NCI-H345 treated with DMSO at 0.1 percent for 48 hours (cell line): ENCODE data around the gene TMEM184B.
"Not testable (repeated sequence)": the region's sequence is repeated elsewhere in the genome, so short reads cannot be mapped to it uniquely, and the experiment has no call there.

Experiments
- DNase-seq: peaks from one replicate; lab custom pipeline; 2025; ENCODE audit not compliant: unreplicated experiment; lab: John Stamatoyannopoulos, UW

The TMEM184B gene

DNA sequence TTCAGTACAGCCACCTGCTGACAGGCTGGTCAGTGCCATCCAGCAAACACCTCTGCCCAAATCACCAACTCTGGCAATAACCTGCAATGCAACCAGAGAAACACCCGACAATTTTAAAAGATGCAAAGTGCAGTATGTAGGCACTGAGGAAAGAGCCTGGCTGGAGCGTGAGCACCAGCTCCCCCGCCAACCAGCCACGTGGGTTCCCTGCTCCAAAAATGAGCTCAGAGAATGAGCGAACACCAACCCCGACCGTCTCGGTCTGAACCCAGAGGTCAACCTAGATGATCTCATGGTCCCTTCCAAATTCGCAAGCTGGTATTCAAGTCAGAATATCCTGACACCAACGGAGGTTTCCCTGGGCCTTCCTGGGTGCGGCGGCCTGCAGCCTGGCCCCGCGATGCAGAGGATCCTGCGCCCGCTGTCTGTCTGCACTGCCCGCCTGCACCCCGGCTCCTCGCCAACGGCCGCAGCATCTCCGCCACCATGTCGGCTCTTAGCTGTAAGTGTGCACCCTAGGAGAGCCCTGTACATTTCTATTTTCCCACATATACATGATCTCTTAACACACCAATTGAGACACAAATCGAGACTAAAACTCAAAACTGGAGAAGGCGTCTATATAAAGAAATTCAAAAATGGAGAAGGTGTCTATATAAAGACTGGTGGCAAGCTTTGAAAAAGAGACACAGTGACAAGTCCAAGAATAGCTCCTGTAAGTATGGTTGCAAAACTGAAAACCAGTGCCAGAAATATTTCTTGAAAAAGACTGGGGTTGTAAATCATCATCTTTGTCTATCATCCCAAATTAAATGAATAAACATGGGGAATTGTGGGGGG, 22.8 kb downstream of the TMEM184B start:
- no peak for DNase-seq

DNA sequence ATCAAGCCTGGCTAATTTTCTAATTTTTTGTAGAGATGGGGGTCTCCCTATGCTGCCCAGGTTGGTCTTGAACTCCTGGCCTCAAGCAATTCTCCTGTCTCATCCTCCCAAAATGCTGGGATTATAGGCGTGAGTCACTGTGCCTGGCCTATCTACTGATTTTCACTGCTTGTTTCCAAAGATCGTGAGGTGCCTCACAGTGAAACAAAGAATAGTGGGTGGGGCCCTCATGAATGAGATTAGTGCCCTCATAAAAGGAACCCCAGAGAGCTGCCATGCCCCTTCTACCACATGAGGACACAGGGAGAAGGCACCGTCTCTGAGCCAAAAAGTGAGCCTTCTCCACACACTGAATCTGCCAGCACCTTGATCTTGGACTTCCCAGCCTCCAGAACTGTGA, 23.5 kb downstream of the TMEM184B start:
- no peak for DNase-seq

GRCh38 chr22:38248280-38248679, 24.5 kb downstream of the TMEM184B start:
- no peak for DNase-seq

- no peak for DNase-seq
Observed at GRCh38 chr22:38247713-38248112, 25.1 kb downstream of the TMEM184B start.

DNA sequence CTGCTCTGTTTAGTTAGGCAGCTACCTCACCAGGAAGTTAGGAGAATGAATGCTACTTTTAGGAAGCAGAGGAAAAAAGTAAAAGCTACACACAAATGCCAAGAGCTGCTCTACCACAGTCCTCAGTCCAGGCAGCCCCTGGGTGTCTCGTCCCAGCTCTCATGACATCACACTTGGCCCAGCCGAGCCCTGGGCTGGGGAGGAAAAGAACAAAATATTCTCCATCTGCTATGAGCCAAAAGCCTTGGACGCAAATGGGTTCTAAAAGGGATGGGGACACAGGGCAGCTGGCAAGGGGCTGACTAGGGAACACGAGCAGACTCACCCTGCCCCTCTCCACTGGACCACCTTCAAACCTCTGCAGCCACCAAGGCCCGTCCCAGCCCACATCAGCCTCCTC, 26.1 kb downstream of the TMEM184B start:
- DNase-seq = no peak

GRCh38 chr22:38246046-38246658, 26.7 kb downstream of the TMEM184B start:
- DNase-seq = no peak

DNA sequence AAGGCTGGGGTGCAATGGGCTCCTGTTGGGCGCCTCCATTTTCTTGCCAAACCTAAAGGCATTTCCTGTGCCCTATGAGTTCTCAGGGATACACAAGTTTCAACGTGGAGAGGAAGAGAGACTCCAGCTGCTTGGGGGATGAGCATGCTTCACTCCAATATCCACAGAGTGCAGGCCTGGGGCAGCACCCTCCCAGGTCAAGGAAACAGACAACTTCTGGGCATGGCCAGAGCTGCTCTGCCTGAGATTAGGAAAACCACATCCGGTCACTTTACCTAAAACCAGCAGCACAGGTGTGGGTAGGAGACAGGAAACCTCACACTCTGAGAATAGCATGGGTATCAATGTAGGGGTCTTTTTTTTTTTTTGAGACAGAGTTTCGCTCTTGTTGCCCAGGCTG, 28.7 kb downstream of the TMEM184B start:
- no peak for DNase-seq

GRCh38 chr22:38243007-38243765, 29.6 kb downstream of the TMEM184B start:
- DNase-seq = peak; percentile 85

DNA sequence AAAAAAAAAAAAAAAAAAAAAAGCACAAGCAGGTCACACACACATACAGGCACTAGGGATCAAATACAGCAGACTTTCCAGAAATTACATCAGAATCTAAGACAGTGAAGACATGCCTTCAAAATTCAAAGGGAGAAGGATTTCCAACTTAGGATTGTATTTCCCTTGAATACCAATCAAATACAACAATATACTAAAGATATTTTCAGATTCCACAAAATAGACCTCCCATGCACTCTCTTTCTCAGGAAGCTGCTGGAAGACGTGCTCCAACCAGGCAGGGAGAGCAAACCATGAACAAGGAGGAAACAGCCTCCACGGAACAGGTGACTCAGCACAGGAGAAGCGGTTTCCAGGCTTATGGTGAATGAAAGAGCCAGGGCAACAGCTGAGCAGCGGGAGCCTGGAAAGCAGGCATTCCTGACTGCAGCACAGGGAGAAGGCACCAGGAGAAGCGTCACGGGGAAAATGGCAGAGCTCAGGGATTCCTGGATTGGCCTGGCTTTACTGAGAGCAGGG, 32.0 kb downstream of the TMEM184B start:
- no peak for DNase-seq

GRCh38 chr22:38239101-38239761, 33.6 kb downstream of the TMEM184B start:
- DNase-seq = no peak

DNA sequence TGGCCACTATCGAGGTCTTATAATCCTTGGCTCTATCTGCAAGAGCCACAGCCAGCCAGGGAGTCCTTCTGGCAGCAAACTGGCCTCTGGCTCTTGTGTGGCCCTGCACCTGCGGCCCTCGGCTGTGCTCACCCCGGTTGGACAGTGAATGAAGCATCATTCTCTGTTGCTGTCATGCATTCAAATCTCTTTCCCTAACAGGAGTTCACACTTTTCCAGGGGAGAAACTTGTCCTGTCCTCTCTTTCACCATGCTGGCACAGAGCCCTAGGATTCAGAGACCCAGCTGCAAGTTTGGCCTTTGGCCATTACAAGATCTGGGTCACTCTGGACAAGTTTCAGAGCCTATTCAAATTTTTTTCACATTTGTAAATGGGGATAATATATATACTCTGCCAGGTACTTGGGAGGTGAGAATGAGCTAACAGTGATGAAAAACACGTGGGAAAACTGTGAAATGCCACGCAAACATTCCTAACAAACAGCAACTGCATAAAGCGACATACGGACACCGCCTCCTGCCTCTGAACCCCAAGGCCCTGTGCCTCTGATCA, 34.2 kb downstream of the TMEM184B start:
- no peak for DNase-seq

DNA sequence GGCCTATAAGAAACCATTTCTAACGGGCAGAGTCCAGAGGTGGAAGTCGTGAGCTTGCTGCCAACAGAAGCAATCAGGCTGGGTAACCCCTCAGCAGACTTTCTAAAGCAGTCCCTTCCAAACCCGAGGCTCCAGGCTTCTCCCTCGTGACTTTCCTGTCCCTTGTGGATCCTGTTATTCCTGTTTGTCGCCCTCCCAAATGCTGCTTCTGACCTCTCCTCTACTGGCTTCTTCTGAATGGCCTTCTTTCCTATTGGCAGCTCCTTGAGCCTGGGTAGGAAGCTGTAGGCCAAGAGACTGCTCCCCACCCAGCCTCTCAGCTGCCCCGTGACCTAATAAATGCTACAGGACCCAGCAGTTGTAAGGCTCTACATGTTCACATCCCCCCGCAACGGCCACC, 36.0 kb downstream of the TMEM184B start:
- DNase-seq = no peak

GRCh38 chr22:38235240-38235850, 37.5 kb downstream of the TMEM184B start:
- no peak for DNase-seq

- not testable (repeated sequence) for DNase-seq
Observed at GRCh38 chr22:38233856-38234255, 39.0 kb downstream of the TMEM184B start.

- DNase-seq = no peak
Observed at GRCh38 chr22:38233427-38233826, 39.4 kb downstream of the TMEM184B start.

- DNase-seq = no peak
Observed at GRCh38 chr22:38232196-38232595, 40.6 kb downstream of the TMEM184B start.

- DNase-seq = no peak
Observed at GRCh38 chr22:38230916-38231315, 41.9 kb downstream of the TMEM184B start.

- DNase-seq = no peak
Observed at GRCh38 chr22:38230108-38230825, 42.5 kb downstream of the TMEM184B start.

GRCh38 chr22:38228873-38229740, 43.7 kb downstream of the TMEM184B start:
- no peak for DNase-seq
